ENCODE measurements around the gene ZNF17.

ZNF17 gene

GRCh38 chr19:57438925-57439324, 28.0 kb downstream of the ZNF17 start:
- Histone ChIP-seq H3K4me1 (ENCODE audit: insufficient read depth, low read length) (peaks cover 8% of the 10 kb centered on the region), H3K4me3 (ENCODE audit: low read length) (no peak overlapping the region), H3K9me3 (ENCODE audit: low read length) (peaks cover 41% of the 10 kb centered on the region), H3K27me3 (ENCODE audit: insufficient read depth, low read length) (no peaks in the 10 kb centered on the region), H3K36me3 (ENCODE audit: insufficient read depth, low read length) (peaks cover 40% of the 10 kb centered on the region), H2AFZ (ENCODE audit: low read depth, low read length) (no peak overlapping the region)

GRCh38 chr19:57441979-57442752, 31.2 kb downstream of the ZNF17 start:
- Histone ChIP-seq H2AFZ (ENCODE audit: low read depth, low read length) (no peak overlapping the region), H3K36me3 (ENCODE audit: insufficient read depth, low read length) (peaks cover 65% of the 10 kb centered on the region), H3K4me1 (ENCODE audit: insufficient read depth, low read length) (no peaks in the 10 kb centered on the region), H3K27me3 (ENCODE audit: insufficient read depth, low read length) (no peaks in the 10 kb centered on the region), H3K4me3 (ENCODE audit: low read length) (no peak overlapping the region), H3K9me3 (ENCODE audit: low read length) (peaks cover 62% of the 10 kb centered on the region)

DNA sequence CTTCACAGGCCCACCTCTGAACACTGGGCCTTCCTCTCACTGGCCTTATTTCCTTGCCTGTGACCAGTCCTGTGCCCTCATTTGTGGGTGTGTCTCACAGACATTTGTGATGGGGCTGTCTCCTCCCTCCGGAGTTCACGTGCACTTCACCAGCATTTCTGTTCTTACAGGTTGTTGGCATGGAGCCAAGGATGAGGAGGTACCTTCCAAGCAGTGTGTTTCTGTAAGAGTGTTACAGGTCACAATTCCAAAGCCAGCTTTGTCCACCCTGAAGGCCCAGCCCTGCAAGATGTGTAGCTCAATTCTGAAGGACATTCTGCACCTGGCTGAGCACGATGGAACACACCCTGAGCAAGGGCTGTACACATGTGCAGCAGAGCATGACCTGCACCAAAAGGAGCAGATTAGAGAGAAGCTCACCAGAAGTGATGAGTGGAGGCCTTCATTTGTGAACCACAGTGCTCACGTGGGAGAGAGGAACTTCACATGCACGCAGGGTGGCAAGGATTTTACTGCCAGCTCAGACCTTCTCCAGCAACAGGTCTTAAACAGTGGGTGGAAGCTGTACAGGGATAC, 32.2 kb downstream of the ZNF17 start:
- Histone ChIP-seq H3K4me1 (ENCODE audit: insufficient read depth, low read length) (no peaks in the 10 kb centered on the region), H3K9me3 (ENCODE audit: low read length) (peaks cover 59% of the 10 kb centered on the region), H3K36me3 (ENCODE audit: insufficient read depth, low read length) (peaks cover 59% of the 10 kb centered on the region), H3K4me3 (ENCODE audit: low read length) (no peak overlapping the region), H3K27me3 (ENCODE audit: insufficient read depth, low read length) (no peaks in the 10 kb centered on the region), H2AFZ (ENCODE audit: low read depth, low read length) (no peak overlapping the region)

- peaks cover 24% of the 10 kb centered on the region for H3K9me3 ChIP-seq (ENCODE audit: low read length)
- H2AFZ ChIP-seq (ENCODE audit: low read depth, low read length): no peak overlapping the region
- H3K4me3 ChIP-seq (ENCODE audit: low read length): no peak overlapping the region
- H3K36me3 ChIP-seq (ENCODE audit: insufficient read depth, low read length): peaks cover 19% of the 10 kb centered on the region
- H3K4me1 ChIP-seq (ENCODE audit: insufficient read depth, low read length): no peaks in the 10 kb centered on the region
- H3K27me3 ChIP-seq (ENCODE audit: insufficient read depth, low read length): no peaks in the 10 kb centered on the region
Measured at GRCh38 chr19:57452307-57452706, 41.3 kb downstream of the ZNF17 start.

GRCh38 chr19:57465680-57466381, 54.9 kb downstream of the ZNF17 start:
- Histone ChIP-seq H3K4me3 (ENCODE audit: low read length) (no peak overlapping the region), H3K9me3 (ENCODE audit: low read length) (peaks cover 38% of the 10 kb centered on the region), H2AFZ (ENCODE audit: low read depth, low read length) (no peak overlapping the region), H3K4me1 (ENCODE audit: insufficient read depth, low read length) (no peaks in the 10 kb centered on the region), H3K36me3 (ENCODE audit: insufficient read depth, low read length) (peaks cover 11% of the 10 kb centered on the region), H3K27me3 (ENCODE audit: insufficient read depth, low read length) (no peaks in the 10 kb centered on the region)

DNA sequence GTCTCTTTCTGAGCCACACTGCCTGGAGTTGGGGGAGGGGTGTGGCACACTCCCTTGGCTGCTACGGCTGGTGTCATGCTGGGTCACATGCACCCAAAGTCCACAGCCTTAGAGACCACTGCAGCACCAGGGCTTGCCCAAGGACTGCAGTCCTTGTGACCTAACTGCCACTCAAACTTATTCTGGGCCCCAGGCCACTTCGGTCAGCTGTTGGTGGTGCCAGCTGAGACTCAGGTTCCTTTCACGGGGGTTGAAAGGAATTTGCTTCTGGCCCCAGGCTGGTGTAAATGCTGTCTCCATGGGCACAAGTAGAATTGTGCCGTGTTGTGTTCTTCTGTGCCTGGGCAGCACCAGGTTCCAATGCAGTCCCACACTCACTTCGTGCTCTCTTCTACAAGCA, 55.5 kb downstream of the ZNF17 start:
- Histone ChIP-seq H3K9me3 (ENCODE audit: low read length) (peaks cover 41% of the 10 kb centered on the region), H2AFZ (ENCODE audit: low read depth, low read length) (no peak overlapping the region), H3K27me3 (ENCODE audit: insufficient read depth, low read length) (no peaks in the 10 kb centered on the region), H3K36me3 (ENCODE audit: insufficient read depth, low read length) (peaks cover 14% of the 10 kb centered on the region), H3K4me1 (ENCODE audit: insufficient read depth, low read length) (no peaks in the 10 kb centered on the region), H3K4me3 (ENCODE audit: low read length) (no peak overlapping the region)
